Skeletal muscle tissue (tissue), 4 donors: ENCODE measurements around the gene FRMPD3. TPM values are rescaled to one million over a fixed set of nuclear protein-coding genes. Genes with fewer than 3 reads are reported as not detected.

Source experiments
- H3K27ac ChIP-seq: one replicate; pipeline ENCODE4 v1.7.0; 2013; ENCODE audit warnings: mild to moderate bottlenecking, low read depth, low read length, inconsistent platforms
- H3K27me3 ChIP-seq, 3 donors: one replicate each; pipeline ENCODE4 v1.7.0; 2013; ENCODE audit warnings: low read length in 3 of 3; ENCODE audit not compliant: control insufficient read depth in 3 of 3, insufficient read depth in 3 of 3
- H3K36me3 ChIP-seq, 3 donors: one replicate each; pipeline ENCODE4 v1.7.0; 2013; ENCODE audit warnings: low read length in 3 of 3; ENCODE audit not compliant: control insufficient read depth in 3 of 3, insufficient read depth in 3 of 3
- H3K4me1 ChIP-seq, 3 donors: one replicate each; pipeline ENCODE4 v1.7.0; 2013; ENCODE audit warnings: low read length in 3 of 3, mild to moderate bottlenecking in 3 of 3; ENCODE audit not compliant: control insufficient read depth in 3 of 3, insufficient read depth in 3 of 3
- H3K4me3 ChIP-seq, 3 donors: one replicate each; pipeline ENCODE4 v1.7.0; 2013; ENCODE audit warnings: low read length in 3 of 3
- H3K9ac ChIP-seq, 3 donors: one replicate each; pipeline ENCODE4 v1.7.0; 2013; ENCODE audit warnings: low read length in 3 of 3, mild to moderate bottlenecking in 3 of 3, moderate library complexity in 2 of 3, low read depth in 1 of 3
- H3K9me3 ChIP-seq, 3 donors: one replicate each; pipeline ENCODE4 v1.7.0; 2013; ENCODE audit warnings: low read length in 3 of 3; ENCODE audit not compliant: control insufficient read depth in 3 of 3
- total RNA-seq: library from RNA; depleted of rRNA; stranded (reverse); fragments of >200 nt; gene quantifications from one replicate; pipeline ENCODE4 v1.2.3, GENCODE V29; 2014
- donor health status: Osteomylitis.

Gene FRMPD3
- total RNA-seq, 1 donor from 2014 or later, result under 0.01 TPM

DNA sequence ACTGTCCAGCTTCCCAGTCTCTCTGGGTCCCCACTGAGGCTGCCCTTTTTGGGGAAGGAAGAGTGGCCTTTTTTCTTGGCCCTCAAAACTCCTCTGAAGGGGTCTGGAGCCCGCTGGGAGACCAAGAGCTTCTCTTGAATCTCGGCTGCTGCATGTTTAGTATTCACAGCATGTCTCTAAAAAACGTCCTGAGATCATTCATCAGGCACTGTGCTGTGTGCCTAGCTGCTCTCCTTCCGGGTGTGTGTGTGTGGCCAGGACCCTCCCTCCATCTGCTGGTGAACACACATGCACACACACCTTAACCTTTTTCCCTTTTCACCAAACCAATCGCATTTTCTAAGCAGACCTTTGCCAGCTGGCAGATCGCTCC, 841 bp upstream of the FRMPD3 start:
- Histone ChIP-seq H3K27me3 (peaks cover 7 to 54% (median 21%) of the 10 kb centered on the region in 3 donors), H3K9me3 (no peaks in the 10 kb centered on the region)

DNA sequence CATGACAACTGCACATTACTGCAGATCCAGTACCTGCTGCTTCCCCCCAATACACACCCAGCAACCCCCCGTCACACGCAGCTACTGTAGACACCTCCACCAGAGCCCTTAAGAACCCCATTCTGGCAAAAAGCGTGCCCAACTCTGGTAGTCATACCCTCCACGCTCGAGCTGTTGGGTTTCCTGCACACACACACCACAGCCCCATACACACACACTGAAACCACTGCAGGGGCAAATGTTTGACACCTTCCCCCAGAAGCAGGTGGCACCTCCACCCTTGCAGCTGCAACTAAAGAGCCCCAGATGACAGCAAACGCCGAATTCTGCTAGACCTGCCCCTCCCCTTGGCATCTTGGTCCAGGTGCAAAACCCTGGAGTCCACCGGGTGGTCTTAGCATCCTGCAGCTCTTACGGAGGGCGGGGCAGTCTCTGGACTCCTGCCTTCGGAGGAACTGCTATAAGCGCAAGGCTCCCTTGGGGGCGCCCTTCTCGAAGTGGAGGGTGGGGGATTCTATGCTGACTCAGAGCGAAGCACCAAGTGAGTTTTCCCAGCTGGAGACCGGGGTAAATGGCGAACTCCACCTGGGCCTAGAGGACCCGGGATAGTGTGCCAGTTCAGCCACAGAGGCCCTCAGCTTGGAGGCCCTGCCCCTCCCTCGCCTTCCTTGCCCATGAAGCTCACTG, 1.5 kb downstream of the FRMPD3 start:
- Histone ChIP-seq H3K9ac (no peak overlapping the region), H3K27ac (no peak overlapping the region), H3K27me3 (peaks cover 3 to 54% (median 21%) of the 10 kb centered on the region in 3 donors), H3K36me3 (no peaks in the 10 kb centered on the region), H3K4me1 (peaks cover 0 to 13% (median 7%) of the 10 kb centered on the region in 3 donors), H3K4me3 (no peak overlapping the region), H3K9me3 (no peaks in the 10 kb centered on the region)

More for the DNA sequence above, 841 bp upstream of the FRMPD3 start:
- Histone ChIP-seq H3K4me3 (peak overlapping the region in 2 of 3 donors; percentile 32 to 43), H3K27ac (no peak overlapping the region), H3K4me1 (peaks cover 0 to 13% (median 7%) of the 10 kb centered on the region in 3 donors), H3K9ac (no peak overlapping the region), H3K36me3 (no peaks in the 10 kb centered on the region)

DNA sequence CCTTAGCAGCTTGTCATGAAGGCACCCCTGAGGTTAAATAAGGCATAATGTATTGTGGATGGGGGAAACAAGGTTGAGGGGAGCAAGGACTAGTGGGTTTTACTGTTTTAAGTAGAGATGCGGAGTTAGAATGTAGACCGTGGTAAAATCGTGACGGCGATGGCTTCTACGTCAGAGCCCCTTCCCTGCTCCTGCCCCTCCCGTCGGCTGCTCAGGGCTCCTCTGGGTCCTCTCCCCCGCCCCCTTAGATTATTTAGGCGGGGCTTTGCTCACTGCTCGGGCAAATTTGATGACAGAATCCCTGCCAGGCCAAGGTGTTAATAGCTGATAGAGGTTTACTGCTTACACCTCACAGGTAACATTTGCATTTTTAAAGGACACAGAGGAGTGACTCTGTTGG, 2.3 kb downstream of the FRMPD3 start:
- Histone ChIP-seq H3K27me3 (peaks cover 3 to 51% (median 21%) of the 10 kb centered on the region in 3 donors), H3K4me1 (peaks cover 0 to 13% (median 7%) of the 10 kb centered on the region in 3 donors), H3K9me3 (no peaks in the 10 kb centered on the region), H3K4me3 (no peak overlapping the region), H3K27ac (no peak overlapping the region), H3K36me3 (no peaks in the 10 kb centered on the region), H3K9ac (no peak overlapping the region)

DNA sequence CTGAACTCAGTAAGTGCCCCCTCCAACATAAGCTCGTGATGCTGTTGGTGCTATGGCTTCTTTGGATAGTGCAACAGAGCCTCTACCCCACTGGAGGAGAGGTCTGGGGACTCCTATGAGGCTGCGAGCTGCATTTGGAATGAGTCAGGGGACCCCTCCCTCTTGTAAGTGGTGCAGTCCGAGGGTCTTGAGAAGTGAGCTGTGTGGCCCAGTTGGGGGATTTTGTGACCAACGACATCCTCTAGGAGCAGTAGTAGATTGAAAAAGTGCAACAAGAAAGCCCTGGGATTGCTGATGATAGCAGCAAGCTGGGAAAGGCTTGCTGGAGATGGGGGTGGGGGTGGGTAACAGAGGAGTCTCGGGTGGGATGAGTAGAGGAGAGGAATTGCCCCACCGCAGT, 3.1 kb downstream of the FRMPD3 start:
- H3K27me3 ChIP-seq, result peaks cover 3 to 44% (median 21%) of the 10 kb centered on the region in 3 donors
- no peaks in the 10 kb centered on the region for H3K9me3 ChIP-seq
- H3K9ac ChIP-seq, result no peak overlapping the region
- no peaks in the 10 kb centered on the region for H3K36me3 ChIP-seq
- no peak overlapping the region for H3K4me3 ChIP-seq
- H3K4me1 ChIP-seq, result peaks cover 0 to 13% (median 7%) of the 10 kb centered on the region in 3 donors
- no peak overlapping the region for H3K27ac ChIP-seq

DNA sequence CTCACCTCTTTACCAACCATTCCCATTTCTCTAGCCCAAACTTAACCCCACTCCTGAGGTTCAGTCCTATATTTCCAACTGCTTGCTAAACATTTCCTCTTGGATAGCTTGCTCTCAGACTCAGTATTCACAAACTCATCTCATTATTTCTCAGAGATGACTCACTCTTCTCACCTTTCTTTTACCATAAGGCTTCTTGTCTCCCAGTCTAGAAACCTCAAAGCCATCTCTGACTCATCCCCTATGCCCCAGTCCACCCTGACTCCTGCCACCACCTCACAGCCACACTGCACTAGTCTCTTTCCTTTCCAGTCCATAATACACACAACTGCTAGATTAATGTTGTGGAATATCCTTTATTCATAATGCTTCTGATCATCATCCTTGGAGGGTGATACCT, 4.8 kb downstream of the FRMPD3 start:
- H3K4me1 ChIP-seq, result peaks cover 0 to under 1% (median under 1%) of the 10 kb centered on the region in 3 donors
- no peaks in the 10 kb centered on the region for H3K9me3 ChIP-seq
- H3K9ac ChIP-seq, result no peak overlapping the region
- no peaks in the 10 kb centered on the region for H3K36me3 ChIP-seq
- peaks cover 3 to 27% (median 10%) of the 10 kb centered on the region in 3 donors for H3K27me3 ChIP-seq
- H3K27ac ChIP-seq, result no peak overlapping the region
- no peak overlapping the region for H3K4me3 ChIP-seq

DNA sequence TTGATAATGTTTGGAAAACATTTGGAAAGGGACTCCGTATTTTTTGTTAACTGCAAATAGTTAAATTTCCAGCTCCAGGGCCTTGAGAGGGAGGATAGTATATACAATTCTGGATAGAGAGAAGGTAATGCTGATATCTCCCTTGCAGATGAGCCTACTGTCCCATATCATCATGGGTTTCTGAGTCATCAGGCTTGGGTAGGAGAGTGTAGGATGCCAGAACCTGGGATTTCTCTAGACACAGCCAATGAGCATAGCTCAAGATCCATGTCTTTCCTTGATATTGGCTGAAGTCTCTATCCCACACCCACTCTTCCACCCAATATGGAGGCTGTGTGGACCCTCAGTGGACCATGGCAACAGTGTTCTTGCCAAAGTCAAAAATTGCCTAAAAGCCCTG, 7.8 kb downstream of the FRMPD3 start:
- peaks cover under 1 to 11% (median 4%) of the 10 kb centered on the region in 3 donors for H3K27me3 ChIP-seq

DNA sequence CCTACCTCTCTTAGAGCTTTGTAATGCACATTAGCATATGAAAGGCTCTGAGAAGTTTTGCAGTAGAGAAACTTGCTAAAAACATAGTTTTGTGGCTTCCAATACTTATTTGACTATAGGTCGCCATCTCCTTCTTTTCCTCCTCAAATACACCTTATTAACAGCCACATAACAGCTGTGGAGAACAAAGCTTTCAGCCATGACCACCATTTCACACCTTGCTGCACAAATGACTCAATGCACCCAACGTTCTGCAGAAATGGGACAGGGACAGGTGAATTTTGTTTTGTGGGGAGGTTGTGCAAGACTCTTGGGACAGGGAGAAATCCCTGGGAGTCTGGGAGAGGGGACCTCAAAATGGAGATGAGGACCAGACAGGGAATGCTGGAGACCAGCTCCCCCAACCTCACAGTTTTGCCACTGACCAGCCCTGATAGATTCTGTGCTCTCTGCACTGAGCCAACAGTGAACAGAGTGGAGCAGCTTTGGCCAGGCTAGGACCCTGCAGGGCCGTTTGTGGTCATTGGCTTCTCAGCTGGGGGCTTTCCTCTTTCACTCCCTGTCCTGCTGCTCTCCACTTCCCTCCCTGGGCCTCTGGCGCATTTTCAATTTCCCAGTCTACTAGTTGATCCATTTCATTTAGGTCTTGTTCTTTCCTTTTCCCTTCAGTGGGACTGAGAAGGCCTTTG, 16.6 kb downstream of the FRMPD3 start:
- Histone ChIP-seq H3K27ac (no peak overlapping the region), H3K27me3 (peaks cover 0 to 12% (median 0%) of the 10 kb centered on the region in 3 donors), H3K36me3 (no peaks in the 10 kb centered on the region), H3K9ac (no peak overlapping the region), H3K9me3 (no peaks in the 10 kb centered on the region), H3K4me3 (no peak overlapping the region), H3K4me1 (no peaks in the 10 kb centered on the region)

More for the DNA sequence above, 7.8 kb downstream of the FRMPD3 start:
- no peak overlapping the region for H3K27ac ChIP-seq
- no peak overlapping the region for H3K9ac ChIP-seq
- H3K36me3 ChIP-seq, result no peaks in the 10 kb centered on the region
- no peak overlapping the region for H3K4me3 ChIP-seq
- no peaks in the 10 kb centered on the region for H3K9me3 ChIP-seq
- no peaks in the 10 kb centered on the region for H3K4me1 ChIP-seq

DNA sequence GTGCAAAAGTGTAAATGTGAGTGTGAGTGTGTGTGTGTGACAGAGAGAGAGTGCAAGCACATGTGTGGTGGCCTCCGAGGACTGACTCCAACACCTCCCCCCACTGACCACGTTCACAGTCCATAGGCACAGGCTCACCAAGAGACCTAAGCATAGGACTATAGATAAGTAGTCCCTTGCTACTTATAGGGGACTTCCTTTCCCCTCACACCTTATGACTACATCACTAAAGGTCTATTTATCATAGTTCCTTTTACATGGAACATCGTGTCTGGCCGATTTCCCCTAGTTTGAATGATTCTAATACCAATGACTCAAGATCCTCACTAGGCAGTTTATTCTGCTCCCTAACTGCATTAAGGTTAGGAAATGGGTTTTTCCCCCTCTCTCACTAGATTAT, 17.8 kb downstream of the FRMPD3 start:
- Histone ChIP-seq H3K27ac (no peak overlapping the region), H3K27me3 (peaks cover 0 to 12% (median 0%) of the 10 kb centered on the region in 3 donors), H3K4me3 (no peak overlapping the region), H3K36me3 (no peaks in the 10 kb centered on the region), H3K4me1 (no peaks in the 10 kb centered on the region), H3K9ac (no peak overlapping the region), H3K9me3 (no peaks in the 10 kb centered on the region)

DNA sequence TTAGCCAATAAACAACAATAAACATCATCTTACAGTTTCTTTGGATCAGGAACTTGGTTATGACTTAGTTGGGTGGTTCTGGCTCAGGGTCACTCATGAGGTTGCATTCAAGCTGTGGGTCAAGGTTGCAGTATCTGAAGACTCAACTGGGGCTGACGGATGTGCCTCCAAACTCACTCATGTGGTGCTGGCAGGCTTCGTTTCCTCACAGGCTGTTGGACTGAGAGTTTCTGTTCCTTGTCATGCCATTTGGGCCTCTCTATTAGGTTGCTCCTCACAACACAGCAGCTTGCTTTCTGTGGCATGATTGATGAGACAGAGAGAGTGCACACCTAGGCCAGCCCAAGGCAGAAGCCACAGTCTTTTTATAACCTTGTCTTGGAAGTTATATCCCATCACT, 20.7 kb downstream of the FRMPD3 start:
- H3K27me3 ChIP-seq, result peaks cover 0 to 7% (median 0%) of the 10 kb centered on the region in 3 donors
- H3K9ac ChIP-seq, result no peak overlapping the region
- H3K4me1 ChIP-seq, result no peaks in the 10 kb centered on the region
- no peaks in the 10 kb centered on the region for H3K9me3 ChIP-seq
- H3K4me3 ChIP-seq, result no peak overlapping the region
- no peak overlapping the region for H3K27ac ChIP-seq
- no peaks in the 10 kb centered on the region for H3K36me3 ChIP-seq

DNA sequence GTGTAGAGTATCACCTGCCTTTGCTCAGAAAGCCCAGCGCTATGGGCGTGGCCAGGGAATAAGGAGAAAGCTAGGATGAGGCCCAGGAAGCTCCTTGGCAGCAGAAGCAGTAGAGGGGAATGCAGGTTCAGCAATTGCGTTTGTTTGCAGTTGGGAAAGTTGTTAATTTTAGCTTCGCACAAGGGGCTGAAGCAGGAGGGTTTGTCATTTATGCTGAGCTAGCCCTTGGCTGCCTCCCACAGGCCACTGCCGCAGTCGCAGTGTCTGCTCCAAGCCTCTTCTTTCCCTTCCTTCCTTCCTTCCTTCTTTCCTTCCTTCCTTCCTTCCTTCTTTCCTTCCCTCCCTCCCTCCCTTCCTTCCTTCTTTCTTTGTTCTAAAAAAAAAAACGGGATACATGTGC, 21.5 kb downstream of the FRMPD3 start:
- no peaks in the 10 kb centered on the region for H3K4me1 ChIP-seq
- peaks cover 0 to 7% (median 0%) of the 10 kb centered on the region in 3 donors for H3K27me3 ChIP-seq
- H3K9ac ChIP-seq, result no peak overlapping the region
- H3K27ac ChIP-seq, result no peak overlapping the region
- H3K36me3 ChIP-seq, result no peaks in the 10 kb centered on the region
- no peaks in the 10 kb centered on the region for H3K9me3 ChIP-seq
- H3K4me3 ChIP-seq, result no peak overlapping the region
